Erythroblast (primary cell): ENCODE data around the gene BRIP1.

Experiments used
- GATA1 ChIP-seq: IDR thresholded peaks from 2 replicates; pipeline ENCODE4 v1.6.1; 2011; ENCODE audit warnings: low read depth, mild to moderate bottlenecking, control low read depth, low read length, moderate library complexity
- POLR2A ChIP-seq: IDR thresholded peaks from 2 replicates; pipeline ENCODE4 v1.6.1; 2011; ENCODE audit warnings: mild to moderate bottlenecking, low read length

GRCh38 chr17:61783120-61783519 is 80.2 kb downstream of the BRIP1 start:
- TF ChIP-seq POLR2A (no peak), GATA1 (no peak)
